ENCODE measurements around the gene IL36G. TPM values are rescaled to one million over a fixed set of nuclear protein-coding genes. Genes with fewer than 3 reads are reported as not detected.
A peak's percentile ranks its signal among the peaks of the same experiment; 100 is the strongest.

Gene IL36G
- total and polyA plus RNA-seq, 9 of the 15 experiments (the other 6 are each of a cell fraction or from before 2014, with no cell fraction given) = not detected

DNA sequence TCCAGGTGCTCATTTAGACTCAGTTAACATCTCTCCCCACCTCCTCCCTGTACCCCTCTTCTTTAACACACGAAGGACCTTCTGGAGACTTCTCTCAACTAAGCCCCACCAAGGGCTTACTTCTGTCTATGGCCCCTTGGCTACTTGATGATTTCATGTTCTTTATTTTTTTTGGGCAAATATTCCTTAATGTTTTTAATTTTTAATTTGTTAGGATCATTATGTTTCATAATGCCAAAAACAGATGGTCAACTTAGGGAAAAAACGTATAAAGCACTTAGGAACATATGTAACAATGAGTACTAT is 40.9 kb upstream of the IL36G start:
- 20% methylated on average over 2 of the region's 2 CpGs for WGBS (ENCODE audit: insufficient coverage, low coverage, missing lambda C conversion rate)
- Histone ChIP-seq H3K9me3 (replicated peaks; ENCODE audit: control insufficient read depth, insufficient read depth, low read depth, low read length) (no peaks in the 10 kb centered on the region), H3K27me3 (ENCODE audit: control insufficient read depth in 2 of 2, insufficient read depth in 2 of 2, low read length in 2 of 2) (no peaks in the 10 kb centered on the region), H3K79me2 (ENCODE audit: control insufficient read depth, insufficient read depth, low read length) (no peaks in the 10 kb centered on the region), H3K4me1 (replicated peaks in 1 of 2; ENCODE audit: control insufficient read depth in 2 of 2, insufficient read depth in 2 of 2, low read length in 2 of 2) (peaks cover 0 to 14% of the 10 kb centered on the region in 2 experiments; a peak in 2 of 5 replicates), H3K9ac (ENCODE audit: insufficient read depth in 1 of 2, low read depth in 2 of 2, low read length in 2 of 2) (no peak overlapping the region), H4K20me1 (replicated peaks; ENCODE audit: control insufficient read depth, insufficient read depth, low read length) (no peaks in the 10 kb centered on the region), H3K36me3 (ENCODE audit: control insufficient read depth, insufficient read depth, low read length) (no peaks in the 10 kb centered on the region), H3K9me1 (ENCODE audit: control insufficient read depth, insufficient read depth, low read length) (no peaks in the 10 kb centered on the region), H3K4me2 (ENCODE audit: insufficient read depth, low read length) (no peak overlapping the region), H3K27ac (ENCODE audit: extremely low read depth, low read depth, low read length) (peak overlapping the region; percentile 32; the same call in 1 of the 3 replicates), H3K4me3 (no peak overlapping the region), H2AFZ (ENCODE audit: low read depth, low read length) (peak overlapping the region; percentile 86)
- DNase-seq (ENCODE audit: extremely low read depth in 1 of 4, low spot score in 3 of 4) = no peak
- ATAC-seq = 0 out of 3 replicates have a peak, but pooled peaks have one; percentile 9
- POLR2A ChIA-PET = interaction anchor here (0.6 to 1.9 kb wide), 3 partner anchors 10 to 197 kb away, joined by 3 to 7 read pairs (median 4); no protein-coding TSS in a partner anchor
- FAIRE-seq = no peak
- intact Hi-C loops (cut with micrococcal nuclease) (loop anchor here (5.0 kb wide), 1 partner anchor 35 kb away; no protein-coding TSS in a partner anchor), in situ Hi-C loops (cut with MboI) (no loop called here)
- CTCF ChIA-PET (ENCODE audit: low intra/inter-chr PET ratio) = no interaction called here
- no peak for TF ChIP-seq CBFA2T3 (IDR thresholded peaks at IDR 0.05)
- peak; percentile 63; the same call in 1 of the 2 replicates for TF ChIP-seq POLR2A (conservative IDR thresholded peaks at IDR 0.05)
- no peak for TF ChIP-seq HNRNPUL1 (IDR thresholded peaks at IDR 0.05; ENCODE audit: low read length)
- TF ChIP-seq POLR2AphosphoS5 (IDR thresholded peaks at IDR 0.05; ENCODE audit: control insufficient read depth, insufficient read depth, low read depth, low read length) = 0 out of 2 replicates have a peak, but pooled peaks have one; percentile 35
- peak; percentile 69 for TF ChIP-seq GTF2E2 (tag; IDR thresholded peaks at IDR 0.05)
- peak; percentile 70; the same call in 1 of the 2 replicates for TF ChIP-seq PML (IDR thresholded peaks at IDR 0.05; ENCODE audit: low read length)
- TF ChIP-seq ELF1 (tag; IDR thresholded peaks at IDR 0.05) = no peak
- peak; percentile 42; the same call in 1 of the 2 replicates for TF ChIP-seq POLR2H (tag; IDR thresholded peaks at IDR 0.05; ENCODE audit: low read depth)
- TF ChIP-seq ZNF444 (CRISPR knock-in tag; IDR thresholded peaks at IDR 0.05) = no peak
- no peak for TF ChIP-seq GMEB1 (CRISPR knock-in tag; IDR thresholded peaks at IDR 0.05)
- TF ChIP-seq SUPT5H (IDR thresholded peaks at IDR 0.05) = peak; percentile 33; the same call in 1 of the 2 replicates
- TF ChIP-seq POLR2B (IDR thresholded peaks at IDR 0.05; ENCODE audit: low read depth, partially characterized antibody) = peak; percentile 38
- 0 out of 2 replicates have a peak, but pooled peaks have one; percentile 1 for TF ChIP-seq ADNP (tag; IDR thresholded peaks at IDR 0.05)
- TF ChIP-seq HBP1 (CRISPR knock-in tag; IDR thresholded peaks at IDR 0.05) = 0 out of 2 replicates have a peak, but pooled peaks have one; percentile 11
- TF ChIP-seq ETV5 (CRISPR knock-in tag; IDR thresholded peaks at IDR 0.05; ENCODE audit: low read depth) = 0 out of 2 replicates have a peak, but pooled peaks have one; percentile 2
- no peak for TF ChIP-seq MTA2 (IDR thresholded peaks at IDR 0.05; ENCODE audit: low read depth)
- no peak for TF ChIP-seq ZBTB8A (IDR thresholded peaks at IDR 0.05; ENCODE audit: partially characterized antibody)
- BruUV-seq (replicated peaks) = no TSS peak

All from K562 (cell line).